H1 (cell line): ENCODE data around the gene ARID5B. TPM values are rescaled to one million over a fixed set of nuclear protein-coding genes. Genes with fewer than 3 reads are reported as not detected.

Experiments
- CTCF ChIA-PET: fragments of 300-600 bp; sonication (Branson Sonifier 250); formaldehyde crosslinking; loops from one replicate; lab custom pipeline; 2021; ENCODE audit not compliant: partially characterized antibody; lab: Charles Lee
- POLR2A ChIA-PET: fragments of 300-600 bp; sonication (Branson Sonifier 250); formaldehyde crosslinking; loops from one replicate; lab custom pipeline; 2021; ENCODE audit warnings: inconsistent platforms; ENCODE audit not compliant: partially characterized antibody; lab: Charles Lee
- DNase-seq, 2 experiments: peaks; one replicate each; pipeline versions ENCODE4 v3.0.0 to v3.0.0-alpha.2; 2010 to 2022; ENCODE audit warnings: low spot score in 2 of 2, low read depth in 1 of 2, mixed read lengths in 1 of 2
- FAIRE-seq: peaks from 2 replicates; lab custom pipeline; 2011; peaks lifted over from hg19 to GRCh38; lab: Jason Lieb, UNC
- H2AFZ ChIP-seq: 2 replicates; pipeline ENCODE4 v1.8.1; 2012; ENCODE audit warnings: low read length, inconsistent platforms
- H2AK5ac ChIP-seq: 2 replicates; pipeline ENCODE4 v1.6.1; 2013; ENCODE audit warnings: low read depth, low read length
- H2BK120ac ChIP-seq: replicated peaks from 2 replicates; pipeline ENCODE3; 2013; ENCODE audit warnings: low read depth, low read length, inconsistent platforms
- H2BK12ac ChIP-seq: 2 replicates; pipeline ENCODE4 v1.6.1; 2013; ENCODE audit warnings: low read depth, low read length
- H2BK15ac ChIP-seq: 2 replicates; pipeline ENCODE4 v1.6.1; 2013; ENCODE audit warnings: low read length
- H2BK20ac ChIP-seq: 2 replicates; pipeline ENCODE4 v1.6.1; 2013; ENCODE audit warnings: low read length
- H2BK5ac ChIP-seq: 2 replicates; pipeline ENCODE4 v1.6.1; 2013; ENCODE audit warnings: low read depth, low read length
- H3K14ac ChIP-seq: 2 replicates; pipeline ENCODE4 v1.6.1; 2013; ENCODE audit warnings: inconsistent platforms; ENCODE audit not compliant: insufficient read length
- H3K18ac ChIP-seq: 2 replicates; pipeline ENCODE4 v1.6.1; 2013; ENCODE audit warnings: low read length; ENCODE audit errors: extremely low read depth
- H3K23ac ChIP-seq: 2 replicates; pipeline ENCODE4 v1.6.1; 2013; ENCODE audit warnings: inconsistent platforms; ENCODE audit not compliant: insufficient read length
- H3K23me2 ChIP-seq: 2 replicates; pipeline ENCODE4 v1.6.1; 2013; ENCODE audit warnings: low read depth, low read length
- H3K27ac ChIP-seq: 2 replicates; pipeline ENCODE4 v1.6.1; 2011; ENCODE audit warnings: low read depth, low read length, inconsistent platforms
- H3K27me3 ChIP-seq, 4 experiments: replicated peaks in 1 of 4; 1 replicate in 1 of 4; 2 replicates in 3 of 4; pipeline versions ENCODE4 v1.6.1 to v1.8.1; 2011 to 2013; ENCODE audit warnings: low read length in 3 of 4, mild to moderate bottlenecking in 3 of 4, inconsistent platforms in 2 of 4, mixed read lengths in 2 of 4, moderate library complexity in 1 of 4; ENCODE audit not compliant: control insufficient read depth in 3 of 4, insufficient read depth in 3 of 4; ENCODE audit errors: extremely low read depth in 1 of 4
- H3K36me3 ChIP-seq, 4 experiments: 2 replicates each; pipeline versions ENCODE4 v1.6.1 to v1.8.1; 2011 to 2013; ENCODE audit warnings: mild to moderate bottlenecking in 4 of 4, low read length in 3 of 4, moderate library complexity in 2 of 4, control low read depth in 1 of 4, inconsistent platforms in 1 of 4; ENCODE audit not compliant: insufficient read depth in 4 of 4, control insufficient read depth in 2 of 4
- H3K4ac ChIP-seq: replicated peaks from 2 replicates; pipeline ENCODE3; 2013; ENCODE audit warnings: low read length, low read depth, mixed read lengths, inconsistent platforms; ENCODE audit not compliant: insufficient read length
- H3K4me1 ChIP-seq, 4 experiments: replicated peaks in 1 of 4; 1 replicate in 1 of 4; 2 replicates in 3 of 4; pipeline versions ENCODE4 v1.6.1 to v1.8.1; 2011 to 2013; ENCODE audit warnings: low read length in 3 of 4, inconsistent platforms in 2 of 4, mixed read lengths in 1 of 4; ENCODE audit not compliant: insufficient read depth in 4 of 4, control insufficient read depth in 3 of 4
- H3K4me2 ChIP-seq, 2 experiments: 2 replicates each; pipeline versions ENCODE4 v1.6.1 to v1.8.1; 2011 to 2013; ENCODE audit warnings: low read depth in 2 of 2, low read length in 2 of 2, control low read depth in 1 of 2, inconsistent platforms in 1 of 2, mild to moderate bottlenecking in 1 of 2; ENCODE audit not compliant: insufficient read depth in 1 of 2
- H3K4me3 ChIP-seq, 4 experiments: fragments of 200-600, 300-600 bp in 1 of 4; sonication (generic), shearing (Covaris generic), sonication (Bioruptor Twin) in 1 of 4; 2 replicates each; pipeline versions ENCODE4 v1.5.1 to v1.8.1; 2011 to 2016; ENCODE audit warnings: low read length in 4 of 4, low read depth in 3 of 4, control low read depth in 2 of 4, inconsistent platforms in 2 of 4, mild to moderate bottlenecking in 2 of 4, mixed read lengths in 1 of 4, moderate library complexity in 1 of 4; ENCODE audit not compliant: insufficient read depth in 2 of 4; ENCODE audit errors: extremely low read depth in 1 of 4
- H3K56ac ChIP-seq: replicated peaks from 2 replicates; pipeline ENCODE3; 2013; ENCODE audit warnings: low read depth, mild to moderate bottlenecking, mixed read lengths, low read length, inconsistent platforms; ENCODE audit not compliant: insufficient read length
- H3K79me1 ChIP-seq: 2 replicates; pipeline ENCODE4 v1.6.1; 2013; ENCODE audit warnings: low read depth, low read length, control low read depth
- H3K79me2 ChIP-seq, 2 experiments: 2 replicates each; pipeline versions ENCODE4 v1.6.1 to v1.8.1; 2012 to 2013; ENCODE audit warnings: low read length in 2 of 2, mild to moderate bottlenecking in 2 of 2, inconsistent platforms in 1 of 2; ENCODE audit not compliant: insufficient read depth in 2 of 2, control insufficient read depth in 1 of 2
- H3K9ac ChIP-seq, 4 experiments: replicated peaks in 1 of 4; 1 replicate in 1 of 4; 2 replicates in 3 of 4; pipeline versions ENCODE4 v1.6.1 to v1.8.1; 2011 to 2013; ENCODE audit warnings: low read depth in 3 of 4, low read length in 3 of 4, control low read depth in 2 of 4, mild to moderate bottlenecking in 2 of 4, moderate library complexity in 2 of 4, inconsistent platforms in 1 of 4; ENCODE audit errors: extremely low read depth in 1 of 4
- H3K9me3 ChIP-seq, 2 experiments: 2 replicates each; pipeline versions ENCODE4 v1.6.1 to v1.8.1; 2012 to 2013; ENCODE audit warnings: mild to moderate bottlenecking in 2 of 2, moderate library complexity in 2 of 2, control low read depth in 1 of 2, inconsistent platforms in 1 of 2, low read depth in 1 of 2, low read length in 1 of 2, mixed read lengths in 1 of 2; ENCODE audit not compliant: insufficient read depth in 2 of 2
- H4K20me1 ChIP-seq, 2 experiments: replicated peaks in 1 of 2; 2 replicates each; pipeline versions ENCODE3 to v1.8.1; 2011 to 2013; ENCODE audit warnings: inconsistent platforms in 2 of 2, low read length in 2 of 2, mild to moderate bottlenecking in 1 of 2; ENCODE audit not compliant: insufficient read depth in 2 of 2, control insufficient read depth in 1 of 2
- H4K5ac ChIP-seq: 2 replicates; pipeline ENCODE4 v1.6.1; 2013; ENCODE audit warnings: low read length, low read depth, mixed read lengths, inconsistent platforms; ENCODE audit not compliant: insufficient read length
- H4K8ac ChIP-seq: 2 replicates; pipeline ENCODE4 v1.8.0; 2013; ENCODE audit warnings: mild to moderate bottlenecking, moderate library complexity, low read length, inconsistent platforms; ENCODE audit not compliant: insufficient read depth; ENCODE audit errors: extremely low read depth
- H4K91ac ChIP-seq: replicated peaks from 2 replicates; pipeline ENCODE3; 2013; ENCODE audit warnings: low read length, mixed read lengths, inconsistent platforms; ENCODE audit not compliant: insufficient read length
- E2F6 ChIP-seq: IDR thresholded peaks from 2 replicates; pipeline ENCODE4 v1.6.1; 2012; ENCODE audit warnings: inconsistent platforms
- JUN ChIP-seq: IDR thresholded peaks from 2 replicates; pipeline ENCODE4 v1.6.1; 2011; ENCODE audit warnings: low read depth, mild to moderate bottlenecking, improper control_type of control experiment, low read length
- POLR2AphosphoS5 ChIP-seq: IDR thresholded peaks from 2 replicates; pipeline ENCODE4 v1.6.1; 2011; ENCODE audit warnings: low read depth, low read length
- RAD21 ChIP-seq, 2 experiments: IDR thresholded peaks in 1 of 2; conservative IDR thresholded peaks in 1 of 2; 2 replicates each; pipeline ENCODE4 v1.6.1; 2011; ENCODE audit warnings: low read depth in 2 of 2, low read length in 2 of 2, improper control_type of control experiment in 1 of 2, inconsistent platforms in 1 of 2, mild to moderate bottlenecking in 1 of 2, moderate library complexity in 1 of 2
- SP2 ChIP-seq: IDR thresholded peaks from 2 replicates; pipeline ENCODE4 v1.6.1; 2012; ENCODE audit warnings: mild to moderate bottlenecking, low read length, inconsistent platforms
- SUZ12 ChIP-seq: fragments of 200-600 bp; sonication (generic); IDR thresholded peaks from 2 replicates; pipeline ENCODE4 v1.6.1; 2012; ENCODE audit warnings: mild to moderate bottlenecking, inconsistent platforms, low read length, moderate library complexity, mixed read lengths
- USF2 ChIP-seq: IDR thresholded peaks from 2 replicates; pipeline ENCODE4 v1.6.1; 2011; ENCODE audit warnings: low read length, improper control_type of control experiment
- WGBS, 2 experiments: shearing (Covaris generic) in 1 of 2; methylation state at CpG; one replicate each; pipeline versions ENCODE4 v1.1.6 to v1.1.7; 2013 to 2015; ENCODE audit warnings: low lambda C conversion rate in 2 of 2, mixed read lengths in 2 of 2, inconsistent platforms in 1 of 2, low coverage in 1 of 2, missing lambda C conversion rate in 1 of 2; ENCODE audit not compliant: insufficient replicate concordance in 2 of 2, insufficient coverage in 1 of 2, insufficient read length in 1 of 2; ENCODE audit errors: extremely low coverage in 1 of 2, missing lambda C conversion rate in 1 of 2; 5-methylcytosine and 5-hydroxymethylcytosine counted together
- polyA plus RNA-seq, 7 experiments: library from polyadenylated mRNA; depleted of rRNA in 3 of 7; stranded (reverse) in 5 of 7; unstranded in 2 of 7; fragments of >200 nt in 5 of 7; fragments of 200-250 nt in 2 of 7; gene quantifications; 1 replicate in 5 of 7; 2 replicates in 1 of 7; 4 replicates in 1 of 7; pipeline versions ENCODE4 v1.2.1 to v1.2.3, GENCODE V29; 2011 to 2013; ENCODE audit warnings: missing spikeins in 2 of 7, mixed read lengths in 2 of 7
- total RNA-seq: library from RNA; stranded (reverse); fragmentation: NEBNext Ultra II Directional; extraction: Animal tissue kit (Norgen Biotek cat#: 25700); gene quantifications from 2 replicates; pipeline ENCODE4 v1.2.1, GENCODE V29; 2021

Gene ARID5B
- total and polyA plus RNA-seq, 2 of the 8 experiments (the other 6 are each of a cell fraction or from before 2014, with no cell fraction given): 0.21 to 1.1 TPM

- Histone ChIP-seq H3K4me2 (no peak overlapping the region), H3K23me2 (no peaks in the 10 kb centered on the region), H3K9ac (no peak overlapping the region), H3K14ac (no peak overlapping the region), H3K4ac (no peak overlapping the region), H2BK12ac (no peak overlapping the region), H3K27ac (no peak overlapping the region), H3K4me3 (no peak overlapping the region), H3K9me3 (no peaks in the 10 kb centered on the region), H2BK5ac (no peak overlapping the region), H3K79me2 (no peaks in the 10 kb centered on the region), H2BK15ac (no peak overlapping the region), H3K18ac (no peak overlapping the region), H3K56ac (no peak overlapping the region), H2BK20ac (no peak overlapping the region), H3K79me1 (no peaks in the 10 kb centered on the region), H4K91ac (no peak overlapping the region), H3K4me1 (peaks cover 0 to 12% (median 10%) of the 10 kb centered on the region in 4 experiments; a peak in 5 of 7 replicates), H2AFZ (no peak overlapping the region), H3K23ac (no peak overlapping the region), H2BK120ac (no peak overlapping the region), H2AK5ac (no peak overlapping the region), H3K27me3 (no peaks in the 10 kb centered on the region; a peak in 1 of 7 replicates), H3K36me3 (no peaks in the 10 kb centered on the region), H4K5ac (no peak overlapping the region), H4K8ac (no peak overlapping the region), H4K20me1 (no peaks in the 10 kb centered on the region)
- POLR2A ChIA-PET: no interaction called here
- TF ChIP-seq JUN (no peak), POLR2AphosphoS5 (no peak), RAD21 (IDR thresholded peaks at IDR 0.05 in 1 of 2, conservative IDR thresholded peaks at IDR 0.05 in 1 of 2; ENCODE audit: low read depth in 2 of 2, low read length in 2 of 2) (no peak), E2F6 (no peak), SUZ12 (no peak), SP2 (no peak), USF2 (no peak)
- FAIRE-seq (no peak), DNase-seq (no peak)
- 92% methylated on average over 1 of the region's 1 CpG; no CpG with 5 or more reads in 1 of the 2 experiments for WGBS, 2 experiments
- CTCF ChIA-PET: interaction anchor here (0.6 to 4.8 kb wide), 18 partner anchors 9 to 357 kb away, joined by 3 to 55 read pairs (median 4); no protein-coding TSS in a partner anchor
These were observed 138.5 kb downstream of the ARID5B start for GRCh38 chr10:62039954-62040353.
